ENCODE data around the gene LCE3B. TPM values are rescaled to one million over a fixed set of nuclear protein-coding genes. Genes with fewer than 3 reads are reported as not detected.
"Not testable (repeated sequence)": the region's sequence is repeated elsewhere in the genome, so short reads cannot be mapped to it uniquely, and the experiment has no call there.

LCE3B gene, protein sequence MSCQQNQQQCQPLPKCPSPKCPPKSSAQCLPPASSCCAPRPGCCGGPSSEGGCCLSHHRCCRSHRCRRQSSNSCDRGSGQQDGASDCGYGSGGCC
- polyA plus RNA-seq (2013, experiment 1 of 2; ENCODE audit: insufficient read length) = not detected
- not detected for polyA plus RNA-seq (2013, experiment 2 of 2; ENCODE audit: insufficient read length)

DNA sequence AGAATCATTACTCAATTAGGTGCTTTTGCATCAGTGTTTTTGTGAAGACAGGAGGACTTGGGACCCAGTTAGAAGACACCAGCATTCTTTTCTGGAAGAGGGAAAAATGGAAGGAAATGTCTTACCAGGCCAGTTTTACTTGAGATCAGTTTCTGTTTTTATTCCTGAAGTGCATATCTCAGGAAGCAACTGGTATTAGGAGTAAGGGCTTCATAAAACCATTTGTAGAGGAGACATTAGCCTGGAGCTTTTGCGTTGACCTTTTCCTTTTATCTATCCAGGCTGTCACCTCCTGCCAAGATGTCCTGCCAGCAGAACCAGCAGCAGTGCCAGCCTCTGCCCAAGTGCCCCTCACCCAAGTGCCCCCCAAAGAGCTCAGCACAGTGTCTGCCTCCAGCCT is at the start of gene LCE3B:
TSS of gene LCE3B (plus strand) at position 301 of the 400 bp plus-strand sequence. CDS start at position 301, 0 bp downstream.
- no peak for DNase-seq

DNA sequence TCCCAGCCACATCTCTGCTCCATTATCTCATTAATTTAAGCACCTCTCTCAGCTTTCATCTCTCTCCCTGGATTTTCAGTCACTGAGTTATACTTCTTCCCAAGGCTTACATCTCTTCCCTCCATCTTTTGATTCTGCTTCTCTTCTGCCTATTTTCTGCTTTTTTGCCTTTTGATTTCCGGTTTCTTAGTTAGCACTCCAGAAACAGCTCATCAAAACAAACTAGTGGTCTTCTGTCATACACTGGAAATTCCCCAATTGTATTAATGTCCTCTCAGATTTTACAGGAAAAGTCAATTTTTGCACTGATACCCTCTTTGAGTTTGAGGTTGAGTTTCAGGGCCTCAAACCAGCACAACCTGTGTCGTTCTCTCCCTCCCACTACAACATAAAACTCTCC is 48.5 kb upstream of the LCE3B start:
- DNase-seq = no peak

DNA sequence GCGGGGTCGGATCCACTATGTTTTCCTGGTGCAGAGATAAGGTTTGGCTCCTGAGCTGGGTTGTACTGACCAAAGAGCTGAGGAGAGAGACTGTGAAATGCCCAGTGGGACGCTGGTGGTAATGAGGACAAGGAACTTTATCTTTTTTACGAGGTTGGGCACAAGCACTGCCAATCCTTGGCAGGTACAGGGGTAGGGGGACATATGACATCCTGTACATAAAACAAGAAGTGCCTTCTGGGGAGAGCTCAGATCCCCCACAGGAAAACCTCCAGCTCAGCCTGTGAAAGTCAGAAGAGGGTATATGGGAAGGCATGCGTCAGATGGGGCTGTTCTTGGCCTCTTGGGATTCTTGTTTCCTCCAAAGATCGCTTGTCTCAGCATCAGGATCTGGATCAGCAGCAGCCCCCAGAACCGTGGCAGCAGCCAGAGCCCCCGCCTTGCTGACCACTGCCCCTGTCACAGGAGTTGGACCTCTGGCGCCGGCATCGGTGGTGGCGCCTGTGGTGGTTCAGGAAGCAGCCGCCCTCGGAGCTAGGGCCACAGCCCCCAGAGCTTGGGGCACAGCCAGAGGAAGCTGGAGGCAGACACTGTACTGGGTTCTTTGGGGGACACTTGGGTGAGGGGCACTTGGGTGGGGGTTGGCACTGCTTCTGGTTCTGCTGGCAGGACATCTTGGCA is 47.9 kb upstream of the LCE3B start:
- no peak for DNase-seq

DNA sequence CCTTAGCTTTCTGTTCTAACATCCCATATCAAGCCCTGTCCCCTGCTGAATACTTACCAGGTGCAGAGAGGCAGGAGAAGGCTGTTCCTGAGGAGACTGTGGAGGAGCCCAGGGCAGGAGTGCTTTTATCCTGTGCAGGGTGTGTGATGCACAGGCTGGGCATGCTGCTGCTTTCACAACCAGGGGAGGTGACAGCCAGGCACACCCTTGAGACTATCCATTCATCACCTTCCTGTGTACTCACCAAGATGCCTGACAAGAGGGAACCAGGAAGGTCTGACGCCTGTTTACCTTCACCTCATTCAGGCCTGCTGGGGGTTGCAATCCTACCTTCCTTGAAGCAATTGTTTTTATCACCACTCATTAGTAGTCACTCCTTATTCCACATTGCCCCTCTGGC is 46.9 kb upstream of the LCE3B start, which contains the start of gene LCE3E:
TSS of gene LCE3E (minus strand) at position 100 of the 400 bp plus-strand sequence. CDS start 572 bp downstream, outside the sequence.
- DNase-seq = no peak

DNA sequence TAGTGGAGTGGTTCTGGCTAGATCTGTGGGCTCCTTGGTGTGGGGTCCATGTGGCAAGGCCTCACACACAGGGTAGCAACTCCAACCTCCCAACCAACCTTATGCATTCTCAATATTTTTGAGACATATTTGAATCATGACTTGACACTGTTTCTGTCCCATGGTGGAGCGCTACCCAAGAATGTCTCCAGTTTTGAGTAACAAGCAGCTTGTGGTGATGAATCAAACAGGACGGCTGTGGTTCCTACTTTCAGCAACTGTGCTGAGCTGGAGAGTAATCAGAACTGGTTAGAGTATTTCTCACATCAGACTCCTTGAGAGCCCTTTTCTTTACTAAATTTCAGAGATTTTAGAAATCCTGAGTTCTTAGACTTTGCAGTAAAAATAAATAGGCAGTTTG is 36.4 kb upstream of the LCE3B start:
- no peak for DNase-seq

DNA sequence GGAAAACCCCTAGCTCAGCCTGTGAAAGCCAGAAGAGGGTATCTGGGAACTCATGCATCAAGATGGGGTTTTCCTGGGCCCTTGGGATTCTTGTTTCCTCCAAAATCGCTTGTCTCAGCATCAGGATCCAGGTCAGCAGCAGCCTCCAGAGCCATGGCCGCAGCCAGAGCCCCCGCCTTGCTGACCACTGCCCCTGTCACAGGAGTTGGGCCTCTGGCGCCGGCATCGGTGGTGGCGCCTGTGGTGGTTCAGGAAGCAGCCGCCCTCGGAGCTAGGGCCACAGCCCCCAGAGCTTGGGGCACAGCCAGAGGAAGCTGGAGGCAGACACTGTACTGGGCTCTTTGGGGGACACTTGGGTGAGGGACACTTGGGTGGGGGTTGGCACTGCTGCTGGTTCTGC is 34.1 kb upstream of the LCE3B start:
- DNase-seq = not testable (repeated sequence)

DNA sequence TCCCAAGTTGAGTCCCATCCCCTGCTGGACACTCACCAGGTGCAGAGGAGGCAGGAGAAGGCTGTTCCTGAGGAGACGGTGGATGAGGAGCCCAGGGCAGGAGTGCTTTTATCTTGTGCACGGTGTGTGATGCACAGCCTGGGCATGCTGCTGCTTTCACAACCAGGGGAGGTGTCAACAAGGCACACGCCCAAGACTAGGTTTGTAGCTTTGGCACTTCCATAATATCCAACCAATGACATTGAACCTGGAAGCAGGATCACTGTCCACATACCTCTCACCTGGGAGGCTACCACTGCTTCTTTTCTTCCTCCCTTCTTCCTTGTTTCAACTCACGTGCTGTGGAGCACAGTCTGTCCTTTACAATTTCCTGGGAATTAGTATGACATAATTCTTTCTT is 33.2 kb upstream of the LCE3B start, which contains the start of gene LCE3D:
TSS of gene LCE3D (minus strand) at position 84 of the 400 bp plus-strand sequence. CDS start 580 bp downstream, outside the sequence.
- no peak for DNase-seq

DNA sequence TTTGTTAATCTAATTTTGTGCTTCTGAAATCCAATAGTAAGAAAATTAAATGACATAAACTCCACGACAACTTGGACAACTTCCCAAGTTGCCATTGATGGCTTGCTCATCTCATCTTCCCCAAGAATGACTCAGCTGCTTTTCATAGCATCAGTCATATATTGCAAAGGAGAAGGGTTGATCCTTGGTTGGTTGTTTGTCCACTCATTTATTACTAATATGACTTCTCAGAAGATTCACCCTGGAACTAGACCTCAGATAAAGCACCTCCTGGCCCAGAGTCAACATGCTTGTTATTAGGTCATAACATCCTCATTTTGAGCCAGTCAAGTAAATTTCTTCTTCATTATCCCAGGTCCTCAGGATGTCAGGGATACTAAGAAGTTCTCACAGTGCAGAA is 31.0 kb upstream of the LCE3B start:
- no peak for DNase-seq

DNA sequence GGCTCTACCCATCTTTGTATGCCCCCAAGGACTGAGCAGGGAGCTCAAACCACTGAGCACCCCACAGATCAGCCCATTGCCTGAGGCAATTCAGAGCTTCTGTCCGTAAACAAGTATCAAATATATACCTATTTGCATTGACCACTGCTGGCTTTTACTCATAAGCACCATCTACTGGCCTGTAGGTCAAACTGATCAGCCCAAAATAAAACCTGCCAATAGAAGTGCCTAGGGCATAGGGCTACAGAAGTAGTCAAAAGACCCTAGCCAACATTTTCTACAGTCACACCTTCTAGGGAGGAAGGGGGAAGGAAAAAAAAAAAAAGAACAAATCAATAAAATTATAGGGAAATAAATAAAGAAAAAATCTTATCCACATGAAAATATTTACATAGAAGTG is 28.0 kb upstream of the LCE3B start:
- DNase-seq = no peak

DNA sequence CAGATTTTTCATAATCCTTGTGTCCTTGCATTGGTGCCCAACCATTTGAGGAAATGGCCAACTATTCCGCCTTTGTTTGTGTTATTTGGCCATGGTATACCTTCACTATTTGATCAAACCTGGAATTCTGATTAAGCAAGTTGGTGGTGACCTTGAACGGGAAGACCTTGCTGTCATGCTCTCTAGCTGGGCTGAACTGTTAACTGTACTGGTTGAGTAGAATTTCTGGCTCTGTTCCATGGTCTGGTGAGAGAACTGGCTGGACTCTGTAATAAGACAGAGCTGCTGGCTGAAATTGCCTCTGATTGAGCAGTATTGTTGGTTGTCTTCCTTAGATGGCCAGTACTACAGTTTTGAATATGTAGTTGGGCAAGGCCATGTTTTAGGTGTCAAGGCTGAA is 16.6 kb upstream of the LCE3B start:
- DNase-seq = no peak

DNA sequence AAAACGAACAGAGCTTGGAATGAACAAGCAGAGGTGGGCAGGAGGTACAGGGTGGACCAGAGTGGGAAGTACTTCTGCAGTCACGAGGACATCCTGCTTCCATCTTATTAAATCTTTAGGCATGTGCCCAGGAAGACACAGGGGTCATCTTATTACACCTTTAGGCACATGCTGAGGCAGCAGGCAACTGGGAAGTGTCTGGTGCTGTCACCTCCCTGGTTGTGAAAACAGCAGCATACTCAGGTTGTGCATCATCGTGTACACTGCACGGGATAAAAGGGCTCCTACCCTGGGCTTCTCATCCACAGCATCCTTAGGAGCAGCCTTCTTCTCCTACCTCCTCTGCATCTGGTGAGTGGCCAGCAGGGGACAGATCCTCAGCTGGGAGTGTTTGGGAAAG is 13.7 kb upstream of the LCE3B start, which contains the start of gene LCE3C:
TSS of gene LCE3C (plus strand) at position 301 of the 400 bp plus-strand sequence. CDS start 498 bp downstream, outside the sequence.
- DNase-seq = no peak

DNA sequence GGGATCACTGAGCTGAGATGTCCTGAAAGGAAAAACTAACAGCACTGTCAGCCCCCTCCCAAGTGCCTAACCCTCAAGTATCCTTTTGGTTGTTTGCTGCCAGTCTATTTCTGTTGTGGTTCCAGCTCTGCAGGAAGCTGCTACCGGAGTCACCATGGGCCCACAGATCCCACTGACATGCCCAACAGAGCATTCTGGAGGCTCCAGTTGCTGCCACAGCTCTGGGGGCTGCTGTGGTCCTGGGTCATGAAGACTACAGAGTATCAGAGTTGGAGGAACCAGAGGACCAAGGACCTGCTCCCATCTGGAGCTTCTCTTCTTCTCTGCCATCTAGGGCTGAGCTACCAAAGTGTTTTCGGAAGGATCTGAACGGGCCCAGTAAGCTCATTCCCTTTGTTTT is 8.4 kb downstream of the LCE3B start:
- DNase-seq = no peak

DNA sequence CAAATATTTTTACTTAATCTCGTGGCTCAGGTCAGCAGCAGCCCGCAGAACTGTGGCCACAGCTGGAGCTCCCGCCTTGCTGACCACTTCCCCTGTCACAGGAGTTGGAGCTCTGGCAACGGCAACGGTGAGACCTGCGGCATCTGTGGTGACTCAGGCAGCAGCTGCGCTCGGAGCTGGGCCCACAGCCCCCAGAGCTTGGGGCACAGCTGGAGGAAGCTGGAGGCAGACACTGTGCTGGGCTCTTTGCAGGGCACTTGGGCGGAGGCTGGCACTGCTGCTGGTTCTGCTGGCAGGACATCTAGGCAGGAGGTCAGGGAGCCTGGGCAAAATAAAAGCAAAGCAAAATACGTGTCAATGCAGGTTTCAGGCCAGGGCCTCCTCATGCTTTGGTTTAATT is 9.2 kb downstream of the LCE3B start, which contains the start of gene LCE3A:
TSS of gene LCE3A (minus strand) at position 301 of the 400 bp plus-strand sequence. CDS start at position 301, 0 bp downstream.
- DNase-seq = no peak

DNA sequence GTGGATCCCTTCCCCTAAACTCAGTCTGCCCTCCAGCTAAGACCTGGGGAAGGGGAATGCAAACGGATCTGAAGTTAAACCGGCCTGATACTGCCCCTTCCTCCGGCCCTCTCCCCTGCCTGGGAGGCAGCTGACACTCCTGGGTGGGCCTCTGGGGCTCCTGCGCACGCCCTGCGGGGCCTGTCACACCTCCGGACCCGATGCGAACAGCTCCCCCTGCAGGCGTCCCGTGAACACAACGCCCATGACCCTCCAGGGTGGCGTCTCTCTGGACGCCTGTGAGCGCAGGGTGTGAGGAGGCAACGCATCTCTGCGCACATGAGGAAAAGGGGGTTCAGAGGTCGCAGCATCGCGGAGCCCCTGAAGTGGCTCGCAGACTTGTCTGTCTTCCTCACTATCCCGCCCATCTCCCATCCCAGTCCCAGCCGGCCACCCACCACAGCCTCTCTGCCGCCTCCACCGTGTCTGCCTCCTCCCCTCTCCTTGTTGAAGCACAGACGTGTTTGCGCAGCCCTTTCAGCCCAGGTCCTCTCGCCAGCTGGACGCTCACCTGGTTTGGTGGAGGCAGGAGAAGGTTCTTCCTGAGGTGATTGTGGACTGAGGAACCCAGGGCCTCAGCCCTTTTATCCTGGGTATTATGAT is 9.7 kb downstream of the LCE3B start:
- DNase-seq = no peak

DNA sequence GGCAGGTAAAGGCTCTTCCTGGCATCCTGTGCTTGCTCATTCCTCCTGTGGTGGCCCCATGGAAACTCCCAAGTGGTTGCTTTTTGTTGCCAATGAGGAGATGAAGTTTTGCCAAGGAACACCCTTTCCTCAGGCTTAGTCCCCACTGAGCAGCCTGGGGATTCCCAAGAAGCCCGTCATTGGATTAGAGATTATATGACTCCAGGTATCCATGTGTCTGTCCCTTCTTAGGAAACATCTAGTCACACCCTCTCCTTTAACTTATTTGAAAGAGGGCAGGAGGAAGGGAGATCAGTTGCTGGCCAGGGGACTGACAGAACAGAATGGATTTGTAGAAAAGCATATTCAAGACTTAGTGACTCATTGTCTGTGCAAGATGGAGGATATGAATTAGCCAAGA is 13.1 kb downstream of the LCE3B start:
- DNase-seq = no peak

DNA sequence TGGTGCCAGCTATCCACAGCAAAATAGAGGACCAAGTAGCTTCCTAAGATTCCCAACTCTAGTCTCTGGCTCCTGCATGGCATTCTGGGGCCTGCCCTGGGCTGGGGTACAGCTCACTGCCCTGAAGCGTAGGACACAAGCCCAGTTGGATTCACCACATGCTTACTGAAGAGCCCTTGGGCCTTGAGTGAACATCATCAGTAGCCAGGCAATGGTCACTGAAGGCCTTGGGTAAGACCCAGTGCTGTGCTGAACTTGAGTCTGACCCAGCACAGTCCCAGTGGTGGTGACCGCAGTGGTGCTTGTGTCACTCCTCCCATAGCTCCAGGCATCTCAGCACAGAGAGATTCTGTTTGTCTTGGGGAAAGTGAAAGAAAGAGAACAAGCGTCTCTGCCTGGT is 17.0 kb downstream of the LCE3B start:
- no peak for DNase-seq

DNA sequence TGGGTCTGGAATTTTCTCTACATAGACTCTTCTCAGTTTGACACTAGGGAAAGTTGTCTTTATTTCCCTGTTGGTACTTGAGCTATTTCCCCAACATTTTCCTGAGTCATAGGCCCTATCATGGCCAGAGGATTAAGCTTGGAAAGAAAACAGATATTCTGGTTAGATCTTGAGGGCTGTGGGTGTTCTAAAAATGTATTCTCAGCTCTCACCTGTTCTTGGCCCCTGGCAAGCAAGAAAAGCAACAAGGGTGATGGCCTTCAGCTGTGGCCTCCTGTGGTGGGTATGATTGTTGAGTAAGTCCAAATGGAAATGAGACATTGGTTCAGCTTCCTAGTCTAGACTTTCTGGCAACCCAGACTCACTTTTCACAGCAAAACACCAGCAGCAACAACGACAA is 26.7 kb downstream of the LCE3B start:
- DNase-seq = no peak

DNA sequence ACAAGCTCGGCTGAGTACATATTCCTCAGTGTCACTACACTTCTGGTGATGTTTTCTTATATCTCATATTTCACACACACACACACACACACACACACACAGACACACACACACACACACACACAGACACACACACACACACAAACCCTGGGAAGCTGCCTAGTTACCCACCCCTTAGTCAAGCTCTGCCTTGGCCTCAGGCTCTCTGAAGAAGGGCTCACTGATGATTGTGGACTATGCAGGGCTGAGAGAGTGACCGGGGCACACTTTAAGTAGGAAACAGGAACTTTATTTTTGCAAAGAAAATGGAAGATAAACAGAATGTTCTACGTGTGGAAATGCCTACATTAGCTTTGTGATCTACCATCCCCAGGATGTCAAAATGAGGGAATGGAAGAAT is 30.3 kb downstream of the LCE3B start:
- DNase-seq = no peak

DNA sequence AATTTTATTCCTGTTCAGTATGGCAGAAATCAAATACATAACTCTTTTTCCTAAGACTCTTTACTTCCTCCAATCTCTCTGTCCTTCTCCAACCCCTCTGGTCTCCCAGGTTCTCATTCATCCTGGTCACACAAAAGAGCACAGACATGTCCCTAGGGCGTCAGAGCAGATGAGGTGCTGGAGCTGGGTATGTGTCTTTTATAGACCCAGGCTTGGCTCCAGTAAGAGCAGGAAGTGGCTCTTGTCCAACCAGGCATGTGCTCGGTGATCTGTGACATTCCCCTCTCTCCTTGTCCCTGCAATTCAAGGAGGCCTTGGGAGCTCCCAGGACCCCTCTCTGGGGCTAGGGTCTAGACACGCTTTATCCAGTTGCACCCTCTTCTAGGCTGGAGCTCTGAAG is 31.5 kb downstream of the LCE3B start:
- DNase-seq = no peak

DNA sequence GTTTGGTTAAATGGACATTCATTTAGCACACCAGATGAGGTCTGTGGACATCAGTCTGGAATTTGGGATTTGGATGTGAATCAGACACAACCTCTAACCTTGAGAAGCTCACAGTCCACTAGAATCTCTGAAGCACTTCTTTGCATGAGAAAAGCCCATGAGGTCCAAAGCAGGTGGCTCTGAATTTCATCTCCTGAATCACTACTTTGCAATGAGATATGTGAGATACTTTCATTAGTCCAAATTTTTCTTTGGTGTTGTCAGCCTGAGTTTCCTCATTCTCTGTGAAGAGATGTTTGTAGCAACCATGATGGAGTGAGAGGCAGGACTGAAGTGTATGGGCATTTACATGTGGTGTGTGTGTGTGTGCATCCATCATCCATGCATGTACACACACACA is 33.0 kb downstream of the LCE3B start:
- DNase-seq = no peak

DNA sequence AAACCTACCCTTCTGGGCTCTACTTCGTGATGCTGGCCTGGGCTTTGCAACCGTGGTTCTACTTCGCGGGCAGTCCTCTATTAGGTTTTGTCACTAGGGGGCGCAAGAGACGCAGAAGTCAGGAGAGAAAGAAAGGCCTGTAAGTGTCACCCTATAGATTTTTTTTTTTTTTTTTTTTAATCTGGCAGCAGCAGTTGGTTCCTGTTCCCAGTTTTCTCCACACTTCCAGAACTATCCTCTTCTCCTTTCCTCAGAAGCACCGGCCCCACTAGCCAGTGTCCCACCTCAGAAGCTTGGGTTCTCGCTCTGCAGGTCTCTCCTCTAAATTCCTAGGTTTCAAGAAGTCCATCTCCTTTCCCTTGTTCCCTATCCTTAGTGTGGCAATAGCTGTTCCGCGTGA is 40.5 kb downstream of the LCE3B start:
- DNase-seq = peak; percentile 49

DNA sequence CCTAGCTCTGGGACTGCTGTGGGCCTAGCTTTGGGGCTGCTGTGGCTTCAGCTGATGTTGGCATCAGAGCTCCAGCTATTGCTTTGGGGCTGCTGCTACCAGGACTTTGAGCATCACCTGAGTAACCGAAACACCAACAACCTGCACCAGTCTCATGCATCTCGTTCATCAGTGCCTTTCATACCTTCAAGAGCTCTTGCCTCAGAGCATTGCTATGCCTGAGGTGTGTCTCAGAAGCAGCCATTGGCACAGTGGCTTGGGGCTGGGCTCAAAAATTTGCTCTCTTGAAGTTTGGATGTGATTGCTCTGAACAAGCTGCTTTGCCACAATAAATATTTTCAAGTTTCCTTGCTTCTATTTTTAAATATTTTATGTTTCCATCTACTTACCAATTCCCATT is 42.8 kb downstream of the LCE3B start:
- no peak for DNase-seq

DNA sequence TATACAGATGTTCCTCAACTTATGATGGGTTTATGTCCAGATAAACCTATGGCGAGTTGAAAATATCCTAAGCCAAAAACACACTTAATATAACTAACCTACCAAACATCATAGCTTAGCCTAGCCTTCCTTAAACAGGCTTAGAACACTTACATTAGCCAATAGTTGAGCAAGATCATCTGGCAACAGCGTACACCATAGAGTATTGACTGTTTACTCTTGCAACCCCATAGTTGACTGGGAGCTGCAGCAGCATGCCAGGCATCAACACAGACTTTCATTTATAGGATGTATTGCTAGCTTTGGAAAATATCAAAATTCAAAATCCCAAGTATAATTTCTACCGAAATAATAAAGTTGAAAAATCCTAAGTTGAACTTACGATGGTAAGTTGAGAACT is 44.1 kb downstream of the LCE3B start:
- no peak for DNase-seq

DNA sequence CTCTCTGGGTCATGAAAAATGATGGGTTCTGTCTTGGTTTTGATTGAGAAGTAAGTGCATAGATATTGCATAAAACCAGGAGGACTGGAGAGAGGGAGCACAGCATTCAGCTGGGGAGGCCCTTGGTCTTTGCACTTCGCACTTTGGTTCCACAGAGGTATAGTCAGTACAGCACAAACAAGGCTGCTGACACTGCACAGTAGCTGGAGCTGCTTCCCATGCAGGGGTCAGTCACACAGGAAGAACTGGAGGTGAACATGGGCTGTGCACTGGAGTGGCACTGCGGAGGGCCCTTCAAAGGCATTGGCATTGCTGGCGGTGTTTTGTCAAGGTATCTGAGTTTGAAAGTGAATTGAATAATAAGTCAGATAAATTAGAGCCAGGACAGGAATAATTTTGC is 45.0 kb downstream of the LCE3B start:
- DNase-seq = no peak

Data from fibroblast of skin of abdomen (primary cell).